Neural progenitor cell (in vitro differentiated cells): ENCODE measurements around the gene HMGN1. TPM values are rescaled to one million over a fixed set of nuclear protein-coding genes. Genes with fewer than 3 reads are reported as not detected.
A peak's percentile ranks its signal among the peaks of the same experiment; 100 is the strongest.

ENCODE experiments used
- DNase-seq: peaks from one replicate; pipeline ENCODE4 v3.0.0-alpha.2; 2016; ENCODE audit warnings: low spot score
- H2AFZ ChIP-seq: fragments of 200-600 bp; sonication (generic); replicated peaks from 2 replicates; pipeline ENCODE4 v1.6.1; 2016; ENCODE audit warnings: antibody characterized with exemption
- H3F3A ChIP-seq: fragments of 200-600 bp; sonication (generic); 2 replicates; pipeline ENCODE4 v1.6.1; 2016; ENCODE audit warnings: antibody characterized with exemption, low read depth
- H3K27ac ChIP-seq: fragments of 200-600 bp; sonication (generic); 2 replicates; pipeline ENCODE4 v1.5.1; 2016; ENCODE audit warnings: mild to moderate bottlenecking
- H3K27me3 ChIP-seq: fragments of 200-600 bp; sonication (generic); 2 replicates; pipeline ENCODE4 v1.6.1; 2016; ENCODE audit warnings: mild to moderate bottlenecking, moderate library complexity
- H3K36me3 ChIP-seq: fragments of 200-600 bp; sonication (generic); 2 replicates; pipeline ENCODE4 v1.5.1; 2016
- H3K4me1 ChIP-seq: fragments of 200-600 bp; sonication (generic); 2 replicates; pipeline ENCODE4 v1.6.1; 2016; ENCODE audit warnings: mixed run types
- H3K4me2 ChIP-seq: fragments of 200-600 bp; sonication (generic); 2 replicates; pipeline ENCODE4 v1.6.1; 2016
- H3K4me3 ChIP-seq: fragments of 200-600 bp; sonication (generic); 2 replicates; pipeline ENCODE4 v1.5.1; 2016
- H3K79me2 ChIP-seq: fragments of 200-600 bp; sonication (generic); 2 replicates; pipeline ENCODE4 v1.6.1; 2016; ENCODE audit warnings: low read depth
- H3K9ac ChIP-seq: fragments of 200-600 bp; sonication (generic); 2 replicates; pipeline ENCODE4 v1.6.1; 2016
- H3K9me3 ChIP-seq: fragments of 200-600 bp; sonication (generic); 2 replicates; pipeline ENCODE4 v1.5.1; 2016; ENCODE audit warnings: low read depth
- H4K20me1 ChIP-seq: fragments of 200-600 bp; sonication (generic); 2 replicates; pipeline ENCODE4 v1.6.1; 2016; ENCODE audit warnings: low read depth
- H3K27ac Mint-ChIP-seq: 3 replicates; pipeline ENCODE4 v1.8.0; 2021; ENCODE audit warnings: mixed read lengths
- H3K27me3 Mint-ChIP-seq: 2 replicates; pipeline ENCODE4 v1.8.0; 2022; ENCODE audit warnings: low read depth, mild to moderate bottlenecking, inconsistent platforms, moderate library complexity, mixed read lengths; ENCODE audit not compliant: insufficient read depth
- H3K36me3 Mint-ChIP-seq: 3 replicates; pipeline ENCODE4 v1.8.0; 2021; ENCODE audit warnings: mixed read lengths
- H3K4me1 Mint-ChIP-seq: 3 replicates; pipeline ENCODE4 v1.8.0; 2021; ENCODE audit warnings: mixed read lengths
- H3K4me3 Mint-ChIP-seq: 3 replicates; pipeline ENCODE4 v1.8.0; 2021; ENCODE audit warnings: mild to moderate bottlenecking, moderate library complexity, mixed read lengths
- H3K9me3 Mint-ChIP-seq: 3 replicates; pipeline ENCODE4 v1.8.0; 2020; ENCODE audit warnings: mixed read lengths
- EZH2 ChIP-seq: fragments of 200-600 bp; sonication (generic); IDR thresholded peaks from 2 replicates; pipeline ENCODE4 v1.6.1; 2017; ENCODE audit warnings: antibody characterized with exemption, mild to moderate bottlenecking, moderate library complexity
- EZH2phosphoT487 ChIP-seq: fragments of 200-600 bp; sonication (generic); IDR thresholded peaks from 2 replicates; pipeline ENCODE4 v1.6.1; 2017; ENCODE audit warnings: antibody characterized with exemption
- total RNA-seq: library from RNA; depleted of rRNA; stranded (reverse); fragments of >200 nt; gene quantifications from 2 replicates; pipeline ENCODE4 v1.2.3, GENCODE V29; 2015; ENCODE audit warnings: low replicate concordance
- TF ChIP-seq, protein P1 (sequence below): fragments of 200-600 bp; sonication (generic); IDR thresholded peaks from 2 replicates; pipeline ENCODE4 v1.5.1; 2017; ENCODE audit warnings: antibody characterized with exemption, mild to moderate bottlenecking

The HMGN1 gene
- total RNA-seq, 1 donor from 2014 or later, result 903 TPM

DNA sequence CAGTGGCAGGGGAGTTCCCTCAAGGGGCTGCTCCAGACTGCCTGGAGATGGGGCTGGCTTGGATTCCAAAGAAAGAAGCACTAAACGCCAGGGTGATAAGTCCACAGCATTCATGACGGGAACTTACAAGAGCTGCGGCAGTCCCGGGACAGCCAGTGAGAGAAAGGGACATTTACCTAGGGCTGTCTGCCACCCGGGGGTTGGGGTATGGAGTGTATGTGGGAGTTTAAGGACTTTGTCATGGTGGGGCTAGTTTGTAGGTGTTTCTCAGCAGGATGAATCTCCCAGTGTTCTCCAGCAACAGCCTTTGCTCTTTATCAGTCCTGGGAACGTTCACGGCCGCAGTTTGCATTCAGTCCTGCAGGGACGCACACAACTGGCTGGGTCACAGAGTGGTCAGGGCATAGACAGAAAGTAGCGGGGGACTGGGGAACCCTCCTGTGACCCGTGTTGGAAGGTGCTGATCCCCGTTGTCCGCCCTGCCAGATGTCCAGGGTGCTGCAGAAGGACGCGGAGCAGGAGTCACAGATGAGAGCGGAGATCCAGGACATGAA, 41.4 kb upstream of the HMGN1 start:
- H3K9me3 Mint-ChIP-seq, result no peaks in the 10 kb centered on the region
- H3K4me2 ChIP-seq, result no peak overlapping the region
- H4K20me1 ChIP-seq, result peaks cover 24% of the 10 kb centered on the region
- peaks cover 58% of the 10 kb centered on the region for H3K4me1 Mint-ChIP-seq
- H3K36me3 ChIP-seq, result no peaks in the 10 kb centered on the region
- TF ChIP-seq EZH2 (no peak), EZH2phosphoT487 (no peak)
- TF ChIP-seq, protein P1, sequence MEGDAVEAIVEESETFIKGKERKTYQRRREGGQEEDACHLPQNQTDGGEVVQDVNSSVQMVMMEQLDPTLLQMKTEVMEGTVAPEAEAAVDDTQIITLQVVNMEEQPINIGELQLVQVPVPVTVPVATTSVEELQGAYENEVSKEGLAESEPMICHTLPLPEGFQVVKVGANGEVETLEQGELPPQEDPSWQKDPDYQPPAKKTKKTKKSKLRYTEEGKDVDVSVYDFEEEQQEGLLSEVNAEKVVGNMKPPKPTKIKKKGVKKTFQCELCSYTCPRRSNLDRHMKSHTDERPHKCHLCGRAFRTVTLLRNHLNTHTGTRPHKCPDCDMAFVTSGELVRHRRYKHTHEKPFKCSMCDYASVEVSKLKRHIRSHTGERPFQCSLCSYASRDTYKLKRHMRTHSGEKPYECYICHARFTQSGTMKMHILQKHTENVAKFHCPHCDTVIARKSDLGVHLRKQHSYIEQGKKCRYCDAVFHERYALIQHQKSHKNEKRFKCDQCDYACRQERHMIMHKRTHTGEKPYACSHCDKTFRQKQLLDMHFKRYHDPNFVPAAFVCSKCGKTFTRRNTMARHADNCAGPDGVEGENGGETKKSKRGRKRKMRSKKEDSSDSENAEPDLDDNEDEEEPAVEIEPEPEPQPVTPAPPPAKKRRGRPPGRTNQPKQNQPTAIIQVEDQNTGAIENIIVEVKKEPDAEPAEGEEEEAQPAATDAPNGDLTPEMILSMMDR, result peak; percentile 16
- H3K27me3 Mint-ChIP-seq, result peaks cover 4% of the 10 kb centered on the region
- no peak overlapping the region for H3K4me3 ChIP-seq
- H3K9me3 ChIP-seq, result no peaks in the 10 kb centered on the region
- no peak for DNase-seq
- no peak overlapping the region for H3K9ac ChIP-seq
- H3F3A ChIP-seq, result peaks cover 28% of the 10 kb centered on the region
- peak overlapping the region; percentile 73 for H3K27ac Mint-ChIP-seq
- H3K36me3 Mint-ChIP-seq, result peaks cover 29% of the 10 kb centered on the region
- peak overlapping the region; percentile 1 for H3K4me3 Mint-ChIP-seq
- H2AFZ ChIP-seq, result no peak overlapping the region
- peaks cover 30% of the 10 kb centered on the region for H3K79me2 ChIP-seq
- no peak overlapping the region for H3K27ac ChIP-seq
- H3K27me3 ChIP-seq, result no peaks in the 10 kb centered on the region
- peaks cover 28% of the 10 kb centered on the region for H3K4me1 ChIP-seq

DNA sequence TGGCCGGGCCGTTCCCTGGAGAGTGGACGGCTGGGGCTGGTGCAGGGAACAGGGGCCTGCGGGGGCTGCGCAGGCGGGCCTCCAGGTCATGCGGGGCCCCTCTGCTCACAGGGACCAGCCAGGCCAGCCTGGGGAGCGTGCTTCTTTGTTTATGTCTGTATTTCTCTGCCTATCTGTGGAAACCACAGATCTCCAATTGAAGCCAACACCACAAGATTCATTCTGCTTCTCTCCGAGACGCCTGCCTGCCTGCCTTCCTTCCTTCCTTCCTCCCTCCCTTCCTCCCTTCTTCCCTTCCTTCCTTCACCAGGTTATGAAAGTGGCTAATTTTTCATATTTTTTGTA, 39.9 kb upstream of the HMGN1 start:
- Histone ChIP-seq H3K36me3 (no peaks in the 10 kb centered on the region), H3K27ac (no peak overlapping the region), H3K9ac (no peak overlapping the region), H2AFZ (no peak overlapping the region), H4K20me1 (peaks cover 24% of the 10 kb centered on the region), H3K4me3 (peak overlapping the region; percentile 51), H3K4me2 (peak overlapping the region; percentile 82), H3K9me3 (no peaks in the 10 kb centered on the region), H3K4me1 (peaks cover 28% of the 10 kb centered on the region), H3F3A (peaks cover 28% of the 10 kb centered on the region), H3K79me2 (peaks cover 30% of the 10 kb centered on the region), H3K27me3 (no peaks in the 10 kb centered on the region)
- Mint-ChIP-seq H3K4me3 (peak overlapping the region; percentile 77), H3K4me1 (peaks cover 55% of the 10 kb centered on the region), H3K27me3 (peaks cover 4% of the 10 kb centered on the region), H3K9me3 (no peaks in the 10 kb centered on the region), H3K36me3 (peaks cover 21% of the 10 kb centered on the region), H3K27ac (no peak overlapping the region)
- no peak for TF ChIP-seq EZH2phosphoT487
- TF ChIP-seq, protein P1, result no peak
- TF ChIP-seq EZH2, result no peak
- DNase-seq, result no peak

DNA sequence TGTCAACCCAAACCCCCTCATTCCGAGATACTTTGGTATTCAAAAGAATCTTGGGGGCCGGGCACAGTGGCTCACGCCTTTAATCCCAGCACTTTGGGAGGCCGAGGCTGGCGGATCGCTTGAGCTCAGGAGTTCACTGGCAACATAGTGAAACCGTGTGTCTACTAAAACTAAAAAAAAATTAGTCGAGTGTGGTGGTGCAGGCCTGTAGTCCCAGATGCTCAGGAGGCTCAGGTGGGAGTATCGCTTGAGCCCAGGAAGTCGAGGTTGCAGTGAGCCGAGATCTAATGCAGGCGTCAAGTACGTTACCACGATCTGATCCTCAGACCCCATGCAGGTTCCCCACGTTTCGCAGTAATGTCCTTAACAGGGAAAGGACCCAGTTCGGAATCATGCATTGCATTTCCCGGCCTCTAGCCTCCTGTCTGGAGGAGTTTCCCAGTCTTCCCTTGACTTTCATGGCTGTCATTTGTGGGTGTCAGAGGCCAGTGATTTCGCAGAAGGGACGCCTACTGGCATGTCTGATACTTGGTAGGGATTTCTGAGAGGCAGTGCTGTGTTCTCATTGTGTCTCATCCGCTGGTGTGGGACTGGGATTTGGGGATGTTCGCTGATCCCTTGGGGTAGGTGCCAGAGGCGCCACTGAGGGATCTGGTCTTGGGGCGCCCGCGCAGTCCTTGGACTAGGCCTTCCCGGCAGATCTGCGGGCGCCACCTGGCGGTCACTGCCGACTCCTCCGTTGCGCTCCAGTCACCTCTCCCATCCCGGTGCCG, 39.3 kb upstream of the HMGN1 start:
- H3K79me2 ChIP-seq, result peaks cover 30% of the 10 kb centered on the region
- no peaks in the 10 kb centered on the region for H3K27me3 ChIP-seq
- Mint-ChIP-seq H3K36me3 (peaks cover 19% of the 10 kb centered on the region), H3K27ac (no peak overlapping the region), H3K4me1 (peaks cover 53% of the 10 kb centered on the region), H3K9me3 (no peaks in the 10 kb centered on the region), H3K27me3 (peaks cover 4% of the 10 kb centered on the region), H3K4me3 (peak overlapping the region; percentile 83)
- peaks cover 28% of the 10 kb centered on the region for H3F3A ChIP-seq
- H3K27ac ChIP-seq, result no peak overlapping the region
- H3K4me3 ChIP-seq, result peak overlapping the region; percentile 51
- H2AFZ ChIP-seq, result no peak overlapping the region
- H4K20me1 ChIP-seq, result peaks cover 24% of the 10 kb centered on the region
- no peaks in the 10 kb centered on the region for H3K36me3 ChIP-seq
- H3K4me1 ChIP-seq, result peaks cover 28% of the 10 kb centered on the region
- TF ChIP-seq EZH2phosphoT487 (no peak), EZH2 (no peak)
- TF ChIP-seq, protein P1, result peak; percentile 91
- H3K9me3 ChIP-seq, result no peaks in the 10 kb centered on the region
- peak overlapping the region; percentile 82 for H3K4me2 ChIP-seq
- no peak overlapping the region for H3K9ac ChIP-seq
- DNase-seq, result peak; percentile 90
